RPMI7951 (cell line): ENCODE results near the gene FAM168B. TPM values are rescaled to one million over a fixed set of nuclear protein-coding genes. Genes with fewer than 3 reads are reported as not detected.

Experiments
- DNase-seq: peaks from one replicate; pipeline ENCODE4 v3.0.0-alpha.2; 2012; ENCODE audit warnings: low read depth
- total RNA-seq: library from RNA; depleted of rRNA; stranded (reverse); fragments of >200 nt; shearing (Covaris generic); gene quantifications from 2 replicates; pipeline ENCODE4 v1.2.3, GENCODE V29; 2014

Gene FAM168B
- total RNA-seq, 1 experiment from 2014 or later = 63.1 TPM

DNA sequence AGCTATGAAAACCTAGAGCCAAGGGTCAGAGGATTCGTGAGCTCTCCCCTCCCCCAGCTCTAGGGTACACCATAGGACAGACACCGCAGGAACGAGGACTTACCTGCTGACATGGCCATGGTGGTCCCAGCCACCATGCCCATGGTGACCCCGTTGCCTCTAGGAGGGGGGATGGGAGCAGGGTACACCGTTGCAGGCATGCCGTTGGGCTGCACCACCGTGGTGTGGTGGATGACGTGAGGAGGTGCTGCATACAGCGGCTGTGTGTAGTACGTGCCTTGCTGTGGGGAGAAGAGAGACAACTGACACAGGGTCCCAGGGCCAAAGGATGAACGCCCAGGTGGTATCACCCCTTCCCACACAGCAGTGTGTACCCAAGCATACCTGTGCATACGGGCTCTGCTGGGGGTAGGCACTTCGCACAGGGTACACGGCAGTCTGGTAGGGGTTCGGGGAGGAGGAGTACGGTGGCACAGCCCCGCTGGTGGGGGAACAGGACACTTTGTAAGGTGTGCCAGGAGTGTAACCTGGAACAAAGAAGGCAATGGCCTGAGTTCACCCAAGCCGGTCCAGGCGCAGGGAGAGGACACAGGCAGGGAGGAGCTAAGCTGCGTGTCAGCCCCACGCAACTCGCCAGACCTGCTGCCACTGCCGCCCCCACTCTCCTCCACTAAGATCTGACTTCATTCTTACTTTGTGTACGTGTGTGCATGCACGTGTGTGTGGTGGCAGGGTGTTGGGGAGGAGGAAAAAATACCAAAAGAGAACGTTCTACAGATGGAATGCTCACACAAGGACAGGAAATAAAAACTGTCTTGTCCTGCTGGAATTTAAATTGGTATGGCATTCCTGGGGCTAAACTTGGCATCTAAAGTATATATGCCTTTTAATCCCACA, 37.8 kb downstream of the FAM168B start:
- no peak for DNase-seq

- DNase-seq = no peak
Measured at GRCh38 chr2:131054488-131054887, 38.8 kb downstream of the FAM168B start.

GRCh38 chr2:131052741-131053263, 40.5 kb downstream of the FAM168B start:
- DNase-seq = no peak

DNA sequence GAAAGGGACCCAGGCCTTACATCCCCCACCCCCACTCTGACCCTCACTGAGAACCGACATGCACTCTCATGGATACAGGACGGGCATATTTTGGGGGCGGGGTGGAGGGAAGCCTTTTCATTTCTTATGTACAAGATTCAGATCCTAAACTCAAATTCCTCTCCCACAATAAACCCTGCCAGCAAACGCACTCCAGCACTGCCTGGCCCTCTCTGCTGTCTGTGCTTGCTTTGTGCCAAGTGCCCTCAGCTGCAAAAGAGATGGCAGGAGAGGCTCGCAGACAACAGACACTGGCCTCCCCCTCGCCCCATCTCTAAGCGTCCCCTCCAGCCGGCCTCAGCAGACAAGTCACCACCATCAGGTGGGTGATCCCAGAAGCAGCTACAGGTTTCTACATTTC, 42.4 kb downstream of the FAM168B start:
- DNase-seq = no peak

GRCh38 chr2:131049150-131049718, 44.0 kb downstream of the FAM168B start:
- no peak for DNase-seq

DNA sequence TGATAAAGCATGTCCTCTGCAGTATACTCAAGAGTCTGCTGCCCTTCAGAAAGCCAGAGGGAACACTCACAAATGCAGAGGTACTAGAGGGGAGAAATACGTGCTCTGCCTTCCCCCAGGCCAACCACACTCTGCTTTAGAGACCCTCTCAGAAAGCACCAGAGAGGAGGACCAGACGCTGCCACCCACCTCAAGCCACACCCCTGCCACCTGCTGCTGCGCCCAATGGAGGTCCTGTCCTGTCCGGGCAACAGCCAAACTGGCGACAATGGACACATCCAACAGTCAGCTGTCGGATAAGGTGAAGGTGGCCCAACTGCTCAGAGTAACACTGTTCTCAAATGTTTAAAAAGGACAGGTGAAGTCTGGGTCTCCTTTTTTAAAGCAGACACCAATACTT, 44.6 kb downstream of the FAM168B start:
- no peak for DNase-seq

GRCh38 chr2:131047920-131048560, 45.2 kb downstream of the FAM168B start:
- no peak for DNase-seq

GRCh38 chr2:131046918-131047652, 46.2 kb downstream of the FAM168B start:
- DNase-seq = no peak

- no peak for DNase-seq
Measured at GRCh38 chr2:131046028-131046917, 47.0 kb downstream of the FAM168B start.

- no peak for DNase-seq
Measured at GRCh38 chr2:131045286-131046027, 47.8 kb downstream of the FAM168B start.

DNA sequence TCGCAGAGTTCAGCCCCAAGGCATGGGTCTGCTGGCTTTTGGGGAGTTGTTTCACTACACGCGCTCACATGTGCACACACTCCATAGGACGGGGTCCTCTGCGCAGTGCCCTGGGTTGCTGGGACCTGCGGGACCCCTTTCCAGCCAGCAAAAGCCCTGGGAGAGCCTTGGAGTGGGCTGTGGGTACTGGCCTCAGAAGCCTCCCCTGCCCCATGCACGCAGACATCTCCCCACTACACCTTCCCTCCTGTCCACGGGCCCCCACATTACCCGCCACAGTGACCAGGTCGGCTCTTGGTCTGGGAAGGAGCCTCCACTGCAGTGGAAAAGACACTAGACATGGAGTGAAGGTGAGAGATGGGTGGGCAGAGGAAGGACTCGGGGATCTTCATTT, 48.5 kb downstream of the FAM168B start:
- no peak for DNase-seq

DNA sequence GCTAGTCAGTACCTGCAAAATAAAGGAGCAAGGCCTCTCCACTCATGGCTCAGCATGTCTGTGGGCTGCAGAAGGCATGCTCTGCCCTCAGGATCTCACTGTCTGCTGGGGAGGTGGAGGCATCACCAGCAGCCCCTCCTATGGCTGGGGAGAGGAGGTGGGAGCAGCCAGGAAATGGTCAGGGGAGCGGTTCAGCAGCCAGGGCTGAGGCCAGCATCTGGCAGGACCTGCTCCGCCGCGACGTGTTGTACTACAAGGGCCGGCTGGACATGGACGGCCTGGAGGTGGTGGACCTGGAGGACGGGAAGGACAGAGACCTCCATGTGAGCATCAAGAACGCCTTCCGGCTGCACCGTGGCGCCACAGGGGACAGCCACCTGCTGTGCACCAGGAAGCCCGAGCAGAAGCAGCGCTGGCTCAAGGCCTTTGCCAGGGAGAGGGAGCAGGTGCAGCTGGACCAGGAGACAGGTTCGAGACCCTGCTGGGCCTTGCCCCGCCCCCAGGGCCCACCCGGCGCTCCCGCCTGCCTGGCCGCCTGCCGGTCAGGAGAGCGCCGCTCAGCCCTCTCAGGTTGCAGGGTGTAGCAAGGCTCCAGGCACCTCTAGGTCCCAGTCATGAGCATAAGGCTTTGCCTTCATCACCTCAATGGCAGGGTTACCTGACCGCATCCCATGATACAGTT, 49.0 kb downstream of the FAM168B start:
- no peak for DNase-seq

DNA sequence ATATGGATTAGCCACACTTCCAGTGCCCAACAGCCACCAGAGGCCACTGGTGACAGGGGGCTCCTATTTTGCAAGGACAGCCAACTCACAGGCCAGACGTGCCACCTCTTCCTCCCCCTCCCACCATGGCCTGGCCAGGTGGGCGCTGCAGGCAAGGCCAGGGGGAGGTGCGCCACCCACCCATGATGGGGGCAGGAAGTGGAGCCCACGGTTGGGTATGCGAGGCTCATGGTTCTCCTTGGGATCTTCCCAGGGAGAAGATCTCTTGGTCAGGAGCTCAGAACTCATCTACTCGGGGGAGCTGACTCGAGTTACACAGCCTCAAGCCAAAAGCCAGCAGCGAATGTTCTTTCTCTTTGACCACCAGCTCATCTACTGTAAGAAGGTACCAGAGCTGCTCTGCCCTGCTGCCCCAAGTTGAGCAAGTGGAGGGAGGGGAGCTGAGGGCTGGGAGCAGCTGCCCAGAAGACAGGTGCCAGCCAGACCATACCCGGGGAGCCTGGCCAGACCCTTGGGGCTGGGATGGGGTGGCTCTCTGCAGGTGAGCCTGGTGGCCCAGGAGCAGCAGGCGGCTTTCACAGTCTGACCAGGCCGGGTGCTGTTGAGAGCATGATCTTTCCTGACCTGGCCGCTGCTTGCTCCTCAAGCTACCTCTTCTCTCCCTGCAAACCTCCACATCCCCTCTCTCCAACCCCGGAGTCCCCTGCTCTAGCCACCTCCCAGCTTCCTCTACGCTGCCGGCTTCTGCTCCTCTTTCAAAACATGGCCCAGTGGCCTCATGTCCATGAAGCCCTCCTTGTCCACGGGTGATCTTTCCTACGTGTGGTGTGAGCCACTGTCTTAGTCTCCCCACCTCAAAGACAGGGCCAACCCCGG, 49.8 kb downstream of the FAM168B start:
- no peak for DNase-seq

DNA sequence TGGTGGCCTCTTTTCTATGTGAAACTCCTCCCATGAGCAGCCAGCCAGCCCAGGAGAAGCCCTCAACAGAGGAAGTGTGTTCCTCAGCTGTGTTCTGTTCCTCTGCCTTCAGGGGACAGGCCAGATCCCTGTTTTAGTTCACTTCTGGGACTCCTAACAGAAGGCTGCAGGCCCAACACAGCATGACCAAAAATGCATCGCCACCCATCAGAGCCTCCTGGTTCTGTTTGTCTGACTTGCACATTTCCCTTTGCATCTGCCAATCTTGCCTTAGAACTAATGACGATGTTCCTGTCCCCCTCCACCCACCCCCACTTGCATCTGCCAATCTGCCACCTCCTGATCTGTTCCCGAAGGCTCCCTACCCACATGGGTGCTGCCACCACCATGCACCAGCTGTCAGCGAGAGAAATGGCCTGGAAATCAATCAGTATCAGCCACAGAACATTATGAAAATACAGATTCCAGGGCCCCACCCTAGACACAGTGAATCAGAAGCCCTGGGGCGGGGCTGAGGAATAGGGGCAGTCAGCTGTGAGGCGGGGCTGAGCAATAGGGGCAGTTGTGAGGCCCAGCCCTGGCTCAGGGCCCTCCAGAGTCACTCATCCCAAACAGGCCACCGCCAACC, 51.0 kb downstream of the FAM168B start:
- no peak for DNase-seq

DNA sequence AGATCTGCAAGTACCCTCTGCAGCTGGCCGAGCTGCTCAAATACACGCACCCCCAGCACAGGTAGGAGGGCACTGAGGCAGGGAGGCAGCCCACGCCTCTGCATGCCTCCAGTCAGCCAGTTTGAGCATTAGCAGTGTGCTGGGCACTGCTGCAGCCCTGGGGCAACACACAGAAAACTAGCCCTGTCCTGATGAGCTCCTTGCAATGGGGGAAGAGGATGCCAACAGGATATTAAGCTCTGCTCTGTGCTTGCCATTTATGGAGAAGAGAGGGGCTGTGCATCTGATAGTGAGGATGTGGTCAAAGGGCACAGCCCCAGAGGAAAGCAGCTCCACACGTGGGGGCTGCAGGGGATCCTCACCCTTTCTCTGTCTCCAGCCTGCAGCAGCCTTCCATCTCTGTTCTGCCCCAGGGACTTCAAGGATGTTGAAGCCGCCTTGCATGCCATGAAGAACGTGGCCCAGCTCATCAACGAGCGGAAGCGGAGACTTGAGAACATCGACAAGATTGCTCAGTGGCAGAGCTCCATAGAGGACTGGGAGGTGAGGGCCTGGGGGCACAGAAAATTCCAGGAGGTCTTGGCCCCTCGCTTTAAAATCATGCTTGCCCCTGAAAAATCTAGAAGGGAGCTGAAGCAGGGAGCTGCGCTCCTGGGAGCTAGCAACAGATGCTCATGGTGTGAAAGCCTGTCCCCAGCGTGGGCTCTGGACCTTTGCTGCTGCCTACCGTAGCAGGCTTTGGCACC, 51.7 kb downstream of the FAM168B start:
- DNase-seq = no peak

DNA sequence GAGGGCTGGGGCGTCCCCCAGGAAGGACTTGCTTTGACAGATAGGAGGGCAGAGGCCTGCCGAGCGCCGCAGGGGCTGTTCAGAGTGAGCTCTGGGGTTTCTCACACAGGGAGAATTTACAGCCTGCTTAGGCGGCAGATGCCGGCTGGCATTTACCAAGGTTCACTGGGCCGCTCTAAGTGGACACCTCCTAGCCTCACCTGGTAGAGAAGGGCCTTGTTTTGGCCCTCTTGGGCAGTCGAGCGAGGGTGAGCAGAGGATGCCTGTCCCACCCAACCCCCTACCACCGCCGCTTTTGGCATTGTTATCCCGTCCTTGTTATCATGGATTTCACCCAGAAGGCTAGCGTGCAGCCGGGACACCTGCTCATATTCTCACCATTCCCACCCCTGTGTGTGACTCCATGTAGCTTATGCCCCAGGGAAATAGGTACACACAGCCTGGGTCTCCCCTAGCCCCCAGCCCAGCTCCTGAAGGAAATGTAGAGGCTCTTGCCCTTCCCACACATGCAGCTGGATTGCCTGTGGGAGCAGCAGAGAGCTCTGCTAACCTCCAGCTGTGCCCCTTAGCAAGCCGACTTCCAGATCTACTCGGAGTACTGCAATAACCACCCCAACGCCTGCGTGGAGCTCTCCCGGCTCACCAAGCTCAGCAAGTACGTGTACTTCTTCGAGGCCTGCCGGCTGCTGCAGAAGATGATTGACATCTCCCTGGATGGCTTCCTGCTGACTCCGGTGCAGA, 52.4 kb downstream of the FAM168B start:
- DNase-seq = no peak
